Activated T-cell treated with anti-CD3 and anti-CD28 coated beads, Interleukin-2, amount 50 U/mL, for 72 hours (primary cell): ENCODE data around the gene ST6GALNAC2. TPM values are rescaled to one million over a fixed set of nuclear protein-coding genes. Genes with fewer than 3 reads are reported as not detected.
"Not testable (repeated sequence)": the region's sequence is repeated elsewhere in the genome, so short reads cannot be mapped to it uniquely, and the experiment has no call there.

ENCODE experiments used
- ATAC-seq, 2 donors: fragments of 150-1000 bp; cut with Tn5 transposase; replicated peaks in 1 of 2; 2 replicates each; pipeline ENCODE4 v1.10.0; 2021; ENCODE audit warnings: moderate library complexity in 2 of 2, mild to moderate bottlenecking in 1 of 2
- DNase-seq, 2 donors: peaks; one replicate each; pipeline ENCODE4 v3.0.0; 2021 to 2022; ENCODE audit warnings: mixed read lengths in 1 of 2
- H3K27ac Mint-ChIP-seq: one replicate; pipeline ENCODE4 v1.8.0; 2022; ENCODE audit warnings: mild to moderate bottlenecking, moderate library complexity, mixed read lengths
- H3K27me3 Mint-ChIP-seq: one replicate; pipeline ENCODE4 v1.8.0; 2022; ENCODE audit warnings: low read depth, mixed read lengths
- H3K36me3 Mint-ChIP-seq, 2 donors: one replicate each; pipeline ENCODE4 v1.8.0; 2022; ENCODE audit warnings: mixed read lengths in 2 of 2, mild to moderate bottlenecking in 1 of 2; ENCODE audit not compliant: insufficient read depth in 2 of 2
- H3K4me1 Mint-ChIP-seq: one replicate; pipeline ENCODE4 v1.8.0; 2022; ENCODE audit warnings: low read depth, mixed read lengths
- H3K4me3 Mint-ChIP-seq, 2 donors: one replicate each; pipeline ENCODE4 v1.8.0; 2022; ENCODE audit warnings: mild to moderate bottlenecking in 2 of 2, mixed read lengths in 2 of 2, moderate library complexity in 2 of 2
- H3K9me3 Mint-ChIP-seq, 2 donors: one replicate each; pipeline ENCODE4 v1.8.0; 2022; ENCODE audit warnings: mixed read lengths in 2 of 2
- total RNA-seq, 2 donors: library from RNA; stranded (reverse); gene quantifications; one replicate each; pipeline ENCODE4 v1.2.3, GENCODE V29; 2022

Gene ST6GALNAC2
- total RNA-seq, 2 donors from 2014 or later = 1.0 to 1.2 TPM

DNA sequence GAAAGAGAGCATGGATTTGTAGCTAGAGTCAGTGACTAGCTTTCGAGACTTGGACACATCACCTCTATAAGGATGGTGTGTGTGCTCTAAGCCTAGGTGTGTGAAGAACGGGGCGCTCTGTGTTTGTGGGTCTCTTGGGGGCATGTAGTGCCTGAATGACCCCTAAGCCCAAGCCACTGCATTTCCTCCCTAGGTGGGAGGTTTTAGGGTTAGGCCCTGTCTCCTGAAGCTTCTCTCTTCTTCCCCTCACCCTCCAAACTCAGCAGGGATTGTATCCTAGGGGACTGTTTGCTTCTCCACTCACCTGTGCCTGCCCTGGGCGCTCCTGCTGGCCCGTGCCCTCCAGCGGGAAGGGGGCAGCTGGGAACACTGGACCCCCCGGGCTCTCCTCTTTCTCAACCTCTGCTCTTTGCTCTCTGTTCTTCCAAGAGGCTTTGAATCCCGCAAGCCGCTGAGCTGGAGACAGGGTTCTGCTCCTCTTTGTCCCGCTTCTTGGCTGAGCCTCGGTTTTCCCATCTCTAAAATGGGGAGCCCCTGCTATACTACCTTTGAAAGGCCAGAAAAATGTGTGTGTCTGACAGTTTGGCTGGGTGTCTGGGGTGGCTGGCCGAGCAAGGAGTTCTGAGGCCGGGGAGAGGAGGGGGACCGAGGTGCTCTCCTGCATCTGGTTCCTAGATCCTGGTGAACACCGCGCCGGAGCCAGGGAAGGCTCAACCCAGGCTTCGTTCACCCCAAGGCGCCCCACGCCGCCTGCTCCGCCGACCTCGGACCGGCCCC lies 49.0 kb downstream of the ST6GALNAC2 start:
- Mint-ChIP-seq H3K4me1 (no peaks in the 10 kb centered on the region), H3K9me3 (no peaks in the 10 kb centered on the region), H3K4me3 (peak overlapping the region in 1 of 2 donors; percentile 52), H3K27ac (no peak overlapping the region), H3K27me3 (peaks cover 21% of the 10 kb centered on the region), H3K36me3 (no peaks in the 10 kb centered on the region)
- no peak for DNase-seq
- no peak for ATAC-seq

GRCh38 chr17:76535788-76536510 lies 49.7 kb downstream of the ST6GALNAC2 start:
- H3K9me3 Mint-ChIP-seq = no peaks in the 10 kb centered on the region
- H3K36me3 Mint-ChIP-seq = no peaks in the 10 kb centered on the region
- no peak for DNase-seq
- no peak for ATAC-seq
- H3K27me3 Mint-ChIP-seq = peaks cover 14% of the 10 kb centered on the region
- no peaks in the 10 kb centered on the region for H3K4me1 Mint-ChIP-seq
- no peak overlapping the region for H3K4me3 Mint-ChIP-seq
- no peak overlapping the region for H3K27ac Mint-ChIP-seq

- Mint-ChIP-seq H3K4me1 (no peaks in the 10 kb centered on the region), H3K27ac (no peak overlapping the region), H3K9me3 (no peaks in the 10 kb centered on the region), H3K4me3 (no peak overlapping the region), H3K36me3 (no peaks in the 10 kb centered on the region), H3K27me3 (peaks cover 13% of the 10 kb centered on the region)
- no peak for DNase-seq
- ATAC-seq = no peak
Observed at GRCh38 chr17:76534831-76535732, 50.6 kb downstream of the ST6GALNAC2 start.

DNA sequence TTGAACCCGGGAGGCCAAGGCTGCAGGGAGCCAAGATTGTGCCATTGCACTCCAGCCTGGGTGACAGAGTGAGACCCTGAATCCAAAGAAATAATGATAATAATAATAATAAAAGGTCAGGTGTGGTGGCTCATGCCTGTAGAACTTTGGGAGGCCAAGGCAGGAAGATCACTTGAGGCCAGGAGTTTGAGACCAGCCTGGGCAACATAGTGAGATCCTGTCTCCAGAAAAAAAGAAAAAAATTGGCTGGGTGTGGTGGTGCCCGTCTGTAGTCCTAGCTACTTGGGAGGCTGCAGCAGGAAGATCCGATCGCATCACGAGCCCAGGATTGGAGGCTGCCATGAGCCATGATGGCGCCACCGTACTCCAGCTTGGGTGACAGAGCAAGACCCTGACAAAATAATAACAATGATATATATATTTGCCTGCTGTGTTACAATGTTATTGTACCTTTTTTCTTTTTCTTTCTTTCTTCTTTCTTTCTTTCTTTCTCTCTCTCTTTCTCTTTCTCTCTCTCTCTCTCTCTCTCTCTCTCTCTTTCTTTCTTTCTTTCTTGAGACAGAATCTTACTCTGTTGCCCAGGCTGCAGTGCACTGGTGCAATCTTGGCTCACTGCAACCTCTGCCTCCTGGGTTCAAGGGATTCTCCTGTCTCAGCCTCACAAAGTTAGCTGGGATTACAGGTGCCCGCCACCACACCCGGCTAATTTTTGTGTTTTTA lies 51.9 kb downstream of the ST6GALNAC2 start:
- not testable (repeated sequence) for ATAC-seq, H3K27me3 Mint-ChIP-seq, H3K27ac Mint-ChIP-seq, H3K36me3 Mint-ChIP-seq, H3K9me3 Mint-ChIP-seq, H3K4me1 Mint-ChIP-seq, DNase-seq, H3K4me3 Mint-ChIP-seq

- Mint-ChIP-seq H3K36me3 (no peaks in the 10 kb centered on the region), H3K27me3 (no peaks in the 10 kb centered on the region), H3K9me3 (no peaks in the 10 kb centered on the region), H3K4me1 (peaks cover 14% of the 10 kb centered on the region), H3K27ac (no peak overlapping the region), H3K4me3 (no peak overlapping the region)
- ATAC-seq = no peak
- DNase-seq = no peak
Observed at GRCh38 chr17:76532072-76532651, 53.5 kb downstream of the ST6GALNAC2 start.

GRCh38 chr17:76531486-76532038 lies 54.1 kb downstream of the ST6GALNAC2 start:
- H3K4me1 Mint-ChIP-seq = peaks cover 16% of the 10 kb centered on the region
- no peak overlapping the region for H3K27ac Mint-ChIP-seq
- no peak for DNase-seq

GRCh38 chr17:76530811-76531485 lies 54.7 kb downstream of the ST6GALNAC2 start:
- no peak overlapping the region for H3K4me3 Mint-ChIP-seq
- peaks cover 16% of the 10 kb centered on the region for H3K4me1 Mint-ChIP-seq
- H3K9me3 Mint-ChIP-seq = no peaks in the 10 kb centered on the region
- H3K27me3 Mint-ChIP-seq = no peaks in the 10 kb centered on the region
- no peaks in the 10 kb centered on the region for H3K36me3 Mint-ChIP-seq
- DNase-seq (no peak), ATAC-seq (no peak)
- H3K27ac Mint-ChIP-seq = no peak overlapping the region

More at GRCh38 chr17:76531486-76532038, 54.1 kb downstream of the ST6GALNAC2 start:
- no peaks in the 10 kb centered on the region for H3K9me3 Mint-ChIP-seq
- ATAC-seq = no peak
- no peaks in the 10 kb centered on the region for H3K36me3 Mint-ChIP-seq
- H3K4me3 Mint-ChIP-seq = no peak overlapping the region
- H3K27me3 Mint-ChIP-seq = no peaks in the 10 kb centered on the region

- ATAC-seq = no peak
- Mint-ChIP-seq H3K36me3 (no peaks in the 10 kb centered on the region), H3K4me1 (peaks cover 16% of the 10 kb centered on the region), H3K27ac (no peak overlapping the region), H3K9me3 (no peaks in the 10 kb centered on the region), H3K4me3 (no peak overlapping the region), H3K27me3 (no peaks in the 10 kb centered on the region)
- no peak for DNase-seq
Observed at GRCh38 chr17:76530095-76530723, 55.5 kb downstream of the ST6GALNAC2 start.

DNA sequence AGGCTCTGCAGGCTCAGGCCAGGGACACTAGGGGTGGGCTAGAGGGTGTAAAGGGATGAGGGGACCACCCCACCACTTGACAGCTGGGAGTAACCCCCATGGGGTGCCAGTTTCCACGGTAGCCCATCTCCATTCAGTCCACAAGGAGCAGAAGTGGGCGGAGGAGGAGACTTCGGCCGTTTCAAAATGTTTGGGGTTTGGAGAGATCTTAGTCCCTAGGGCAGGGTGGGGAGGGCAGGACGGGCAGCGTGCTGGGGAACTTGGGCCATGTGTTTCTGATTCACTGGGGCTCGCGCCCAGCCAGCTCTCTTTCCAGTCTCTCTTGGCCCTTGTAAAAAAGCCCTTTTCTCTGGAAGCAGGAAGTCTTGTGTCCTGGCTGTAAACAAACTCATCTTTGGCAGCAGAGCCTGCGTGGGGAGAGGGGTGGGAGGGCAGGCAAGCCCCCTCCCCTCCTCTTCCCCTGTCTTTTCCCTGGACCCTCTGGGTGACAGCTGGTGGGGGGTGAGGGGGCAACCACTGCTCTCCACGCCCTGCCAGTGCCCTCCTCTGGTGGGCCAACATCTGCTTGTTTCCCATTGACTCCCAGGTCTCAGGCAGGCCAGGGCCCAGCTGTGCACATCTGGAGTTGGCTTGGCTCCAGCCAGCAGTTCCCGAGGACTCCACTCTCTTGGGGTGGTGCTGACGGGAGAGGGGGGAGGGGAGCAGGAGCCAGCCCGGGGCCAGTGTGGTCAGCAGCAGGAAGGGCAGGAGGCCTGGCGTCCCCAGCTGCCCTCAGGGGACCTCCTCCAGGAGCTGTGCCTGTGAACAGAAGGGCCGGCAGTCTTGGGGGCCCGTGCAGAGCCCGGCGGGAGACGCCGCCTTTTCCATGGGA lies 56.2 kb downstream of the ST6GALNAC2 start:
- no peak for ATAC-seq
- DNase-seq = no peak
- H3K27ac Mint-ChIP-seq = no peak overlapping the region
- H3K4me3 Mint-ChIP-seq = no peak overlapping the region
- H3K9me3 Mint-ChIP-seq = no peaks in the 10 kb centered on the region
- H3K27me3 Mint-ChIP-seq = no peaks in the 10 kb centered on the region
- H3K4me1 Mint-ChIP-seq = peaks cover 16% of the 10 kb centered on the region
- H3K36me3 Mint-ChIP-seq = no peaks in the 10 kb centered on the region

- no peak overlapping the region for H3K27ac Mint-ChIP-seq
- DNase-seq (no peak), ATAC-seq (no peak)
- H3K9me3 Mint-ChIP-seq = no peaks in the 10 kb centered on the region
- H3K27me3 Mint-ChIP-seq = no peaks in the 10 kb centered on the region
- H3K4me1 Mint-ChIP-seq = peaks cover 16% of the 10 kb centered on the region
- no peaks in the 10 kb centered on the region for H3K36me3 Mint-ChIP-seq
- H3K4me3 Mint-ChIP-seq = peak overlapping the region; percentile 27 to 71
Observed at GRCh38 chr17:76528528-76529223, 57.0 kb downstream of the ST6GALNAC2 start.
